NCI-H2081 treated with DMSO at 0.1 percent for 48 hours (cell line): ENCODE results near the gene SGK2.
"Not testable (repeated sequence)": the region's sequence is repeated elsewhere in the genome, so short reads cannot be mapped to it uniquely, and the experiment has no call there.

ENCODE experiments used
- DNase-seq: peaks from one replicate; lab custom pipeline; 2025; lab: John Stamatoyannopoulos, UW

Gene SGK2

GRCh38 chr20:43603124-43603523, 44.3 kb downstream of the SGK2 start:
- no peak for DNase-seq

GRCh38 chr20:43605715-43606114, 46.9 kb downstream of the SGK2 start:
- no peak for DNase-seq

- not testable (repeated sequence) for DNase-seq
These were observed 48.5 kb downstream of the SGK2 start for GRCh38 chr20:43607278-43607677.

- DNase-seq, result no peak
These were observed 72.8 kb downstream of the SGK2 start for GRCh38 chr20:43631598-43631997.
